A673 (cell line): ENCODE data around the gene AOPEP.

ENCODE experiments used
- EZH2 ChIP-seq: fragments of 200-600 bp; sonication (generic); IDR thresholded peaks from 2 replicates; pipeline ENCODE4 v1.6.1; 2017; ENCODE audit warnings: borderline replicate concordance, low read depth, mild to moderate bottlenecking, mixed read lengths, antibody characterized with exemption, low read length; ENCODE audit not compliant: poor library complexity, severe bottlenecking
- TF ChIP-seq, protein P1 (sequence below): fragments of 300-800, 200-600 bp; sonication (generic); conservative IDR thresholded peaks from 2 replicates; pipeline ENCODE4 v1.5.1; 2017; ENCODE audit warnings: low read depth, mild to moderate bottlenecking, antibody characterized with exemption, low read length, moderate library complexity, mixed read lengths

DNA sequence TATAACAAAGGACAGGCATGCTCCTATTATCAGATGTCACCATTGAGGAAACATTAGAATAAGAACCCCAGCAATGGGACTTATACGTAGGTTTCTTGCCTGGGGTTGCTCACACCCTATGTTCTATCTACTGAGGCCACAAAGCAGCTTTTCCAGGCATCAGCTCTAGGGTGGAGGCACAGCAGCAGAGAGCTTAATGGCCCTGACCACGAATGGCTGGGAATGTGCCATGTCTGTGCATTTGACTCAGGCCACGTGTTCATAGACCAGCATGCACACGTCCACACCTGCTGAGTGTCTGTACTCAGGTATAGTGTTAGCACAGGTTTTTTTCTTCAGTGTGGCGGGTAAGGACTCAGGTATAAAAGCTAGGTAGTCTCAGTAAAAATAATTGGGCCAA, 129.4 kb downstream of the AOPEP start:
- TF ChIP-seq, protein P1, sequence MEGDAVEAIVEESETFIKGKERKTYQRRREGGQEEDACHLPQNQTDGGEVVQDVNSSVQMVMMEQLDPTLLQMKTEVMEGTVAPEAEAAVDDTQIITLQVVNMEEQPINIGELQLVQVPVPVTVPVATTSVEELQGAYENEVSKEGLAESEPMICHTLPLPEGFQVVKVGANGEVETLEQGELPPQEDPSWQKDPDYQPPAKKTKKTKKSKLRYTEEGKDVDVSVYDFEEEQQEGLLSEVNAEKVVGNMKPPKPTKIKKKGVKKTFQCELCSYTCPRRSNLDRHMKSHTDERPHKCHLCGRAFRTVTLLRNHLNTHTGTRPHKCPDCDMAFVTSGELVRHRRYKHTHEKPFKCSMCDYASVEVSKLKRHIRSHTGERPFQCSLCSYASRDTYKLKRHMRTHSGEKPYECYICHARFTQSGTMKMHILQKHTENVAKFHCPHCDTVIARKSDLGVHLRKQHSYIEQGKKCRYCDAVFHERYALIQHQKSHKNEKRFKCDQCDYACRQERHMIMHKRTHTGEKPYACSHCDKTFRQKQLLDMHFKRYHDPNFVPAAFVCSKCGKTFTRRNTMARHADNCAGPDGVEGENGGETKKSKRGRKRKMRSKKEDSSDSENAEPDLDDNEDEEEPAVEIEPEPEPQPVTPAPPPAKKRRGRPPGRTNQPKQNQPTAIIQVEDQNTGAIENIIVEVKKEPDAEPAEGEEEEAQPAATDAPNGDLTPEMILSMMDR: no peak
- no peak for TF ChIP-seq EZH2
